Mammary epithelial cell (primary cell): ENCODE data around the gene IQSEC1.

ENCODE experiments used
- EZH2 ChIP-seq: IDR thresholded peaks from 2 replicates; pipeline ENCODE4 v1.6.1; 2012; ENCODE audit warnings: low read length, inconsistent platforms, borderline replicate concordance
- TF ChIP-seq, protein P1 (sequence below), 2 donors: IDR thresholded peaks in 1 of 2; conservative IDR thresholded peaks in 1 of 2; 2 replicates each; pipeline ENCODE4 v1.5.1; 2011 to 2012; ENCODE audit warnings: inconsistent platforms in 2 of 2, low read length in 2 of 2, mild to moderate bottlenecking in 2 of 2, control low read depth in 1 of 2, low read depth in 1 of 2; ENCODE audit not compliant: insufficient read depth in 1 of 2; ENCODE audit errors: extremely low read depth in 1 of 2

DNA sequence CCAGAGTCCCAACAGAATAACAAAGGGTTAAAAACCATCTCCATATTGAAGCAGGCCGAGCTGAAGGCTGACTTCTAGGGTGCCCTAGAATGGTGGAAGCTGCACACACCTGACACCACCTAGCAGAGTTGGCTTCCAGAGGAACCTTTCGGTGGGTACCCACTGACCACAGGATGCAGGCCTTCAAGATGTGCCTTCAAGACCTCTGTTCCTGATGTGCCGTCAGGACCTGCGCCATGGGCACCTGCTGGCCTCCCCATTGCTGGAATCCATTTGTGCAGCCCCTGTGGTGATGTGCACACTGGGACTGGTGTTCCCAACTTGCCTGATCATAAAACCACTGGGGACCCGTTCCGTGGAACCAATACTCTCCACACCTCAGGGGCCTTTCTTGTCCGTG is 196.2 kb downstream of the IQSEC1 start:
- TF ChIP-seq, protein P1, sequence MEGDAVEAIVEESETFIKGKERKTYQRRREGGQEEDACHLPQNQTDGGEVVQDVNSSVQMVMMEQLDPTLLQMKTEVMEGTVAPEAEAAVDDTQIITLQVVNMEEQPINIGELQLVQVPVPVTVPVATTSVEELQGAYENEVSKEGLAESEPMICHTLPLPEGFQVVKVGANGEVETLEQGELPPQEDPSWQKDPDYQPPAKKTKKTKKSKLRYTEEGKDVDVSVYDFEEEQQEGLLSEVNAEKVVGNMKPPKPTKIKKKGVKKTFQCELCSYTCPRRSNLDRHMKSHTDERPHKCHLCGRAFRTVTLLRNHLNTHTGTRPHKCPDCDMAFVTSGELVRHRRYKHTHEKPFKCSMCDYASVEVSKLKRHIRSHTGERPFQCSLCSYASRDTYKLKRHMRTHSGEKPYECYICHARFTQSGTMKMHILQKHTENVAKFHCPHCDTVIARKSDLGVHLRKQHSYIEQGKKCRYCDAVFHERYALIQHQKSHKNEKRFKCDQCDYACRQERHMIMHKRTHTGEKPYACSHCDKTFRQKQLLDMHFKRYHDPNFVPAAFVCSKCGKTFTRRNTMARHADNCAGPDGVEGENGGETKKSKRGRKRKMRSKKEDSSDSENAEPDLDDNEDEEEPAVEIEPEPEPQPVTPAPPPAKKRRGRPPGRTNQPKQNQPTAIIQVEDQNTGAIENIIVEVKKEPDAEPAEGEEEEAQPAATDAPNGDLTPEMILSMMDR (conservative IDR thresholded peaks at IDR 0.05 in 1 of 2, IDR thresholded peaks at IDR 0.05 in 1 of 2; ENCODE audit: extremely low read depth in 1 of 2, insufficient read depth in 1 of 2, low read depth in 1 of 2, low read length in 2 of 2): no peak
- TF ChIP-seq EZH2: no peak
